PC-9 (cell line): ENCODE data around the gene FAM81B.

Experiments
- EZH2 ChIP-seq: fragments of 200-600 bp; sonication (generic); IDR thresholded peaks from 2 replicates; pipeline ENCODE4 v1.8.0; 2017; ENCODE audit warnings: antibody characterized with exemption, low read depth
- TF ChIP-seq, protein P1 (sequence below): fragments of 200-600 bp; sonication (generic); conservative IDR thresholded peaks from 2 replicates; pipeline ENCODE4 v1.6.1; 2017; ENCODE audit warnings: mixed run types, antibody characterized with exemption, mild to moderate bottlenecking, moderate library complexity

DNA sequence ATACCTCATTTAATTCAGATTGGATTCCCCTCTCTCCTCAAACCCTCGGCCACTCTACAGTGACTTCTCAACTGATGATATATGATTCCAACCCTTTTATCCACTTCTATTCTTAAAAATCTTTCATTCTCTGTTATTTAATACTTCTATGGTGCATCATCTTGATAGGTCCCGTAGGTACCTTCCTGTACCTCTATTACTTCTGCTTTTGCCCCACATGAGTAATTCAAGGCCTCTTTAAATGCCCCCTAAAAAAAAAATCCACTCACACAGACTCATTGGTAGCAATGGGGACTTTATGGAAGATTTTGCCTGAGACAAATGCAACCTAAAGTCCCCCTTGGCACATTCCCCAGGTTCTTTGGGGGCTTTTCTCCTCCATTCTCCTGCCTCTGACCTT, 54.3 kb downstream of the FAM81B start:
- TF ChIP-seq, protein P1, sequence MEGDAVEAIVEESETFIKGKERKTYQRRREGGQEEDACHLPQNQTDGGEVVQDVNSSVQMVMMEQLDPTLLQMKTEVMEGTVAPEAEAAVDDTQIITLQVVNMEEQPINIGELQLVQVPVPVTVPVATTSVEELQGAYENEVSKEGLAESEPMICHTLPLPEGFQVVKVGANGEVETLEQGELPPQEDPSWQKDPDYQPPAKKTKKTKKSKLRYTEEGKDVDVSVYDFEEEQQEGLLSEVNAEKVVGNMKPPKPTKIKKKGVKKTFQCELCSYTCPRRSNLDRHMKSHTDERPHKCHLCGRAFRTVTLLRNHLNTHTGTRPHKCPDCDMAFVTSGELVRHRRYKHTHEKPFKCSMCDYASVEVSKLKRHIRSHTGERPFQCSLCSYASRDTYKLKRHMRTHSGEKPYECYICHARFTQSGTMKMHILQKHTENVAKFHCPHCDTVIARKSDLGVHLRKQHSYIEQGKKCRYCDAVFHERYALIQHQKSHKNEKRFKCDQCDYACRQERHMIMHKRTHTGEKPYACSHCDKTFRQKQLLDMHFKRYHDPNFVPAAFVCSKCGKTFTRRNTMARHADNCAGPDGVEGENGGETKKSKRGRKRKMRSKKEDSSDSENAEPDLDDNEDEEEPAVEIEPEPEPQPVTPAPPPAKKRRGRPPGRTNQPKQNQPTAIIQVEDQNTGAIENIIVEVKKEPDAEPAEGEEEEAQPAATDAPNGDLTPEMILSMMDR, result no peak
- no peak for TF ChIP-seq EZH2
